GM12878 (cell line): ENCODE measurements around the gene PPP1R14B.

Source experiments
- CBX5 ChIP-seq: sonication (generic); IDR thresholded peaks from 2 replicates; pipeline ENCODE4 v1.6.1; 2016; ENCODE audit warnings: low read depth, moderate library complexity, mild to moderate bottlenecking, inconsistent platforms
- CTCF ChIP-seq, 3 experiments: IDR thresholded peaks in 2 of 3; conservative IDR thresholded peaks in 1 of 3; 2 replicates each; pipeline ENCODE4 v1.5.1; 2011; ENCODE audit warnings: low read depth in 3 of 3, low read length in 3 of 3, mild to moderate bottlenecking in 3 of 3, control low read depth in 2 of 3, moderate library complexity in 2 of 3, inconsistent platforms in 1 of 3, mixed read lengths in 1 of 3; ENCODE audit not compliant: control insufficient read depth in 2 of 3, insufficient read depth in 1 of 3; ENCODE audit errors: extremely low read depth in 1 of 3
- E4F1 ChIP-seq: fragments of 450-650 bp; IDR thresholded peaks from 2 replicates; pipeline ENCODE4 v1.6.1; 2018; ENCODE audit warnings: borderline replicate concordance, mild to moderate bottlenecking; ENCODE audit not compliant: partially characterized antibody
- ESRRA ChIP-seq: IDR thresholded peaks from 2 replicates; pipeline ENCODE4 v1.6.1; 2012; ENCODE audit warnings: mild to moderate bottlenecking, low read length, improper control_type of control experiment
- EZH2 ChIP-seq: IDR thresholded peaks from 2 replicates; pipeline ENCODE4 v1.6.1; 2012; ENCODE audit warnings: low read depth, mild to moderate bottlenecking, control low read depth, inconsistent platforms, low read length, borderline replicate concordance; ENCODE audit not compliant: control insufficient read depth
- FOS ChIP-seq: IDR thresholded peaks from 3 replicates; pipeline ENCODE4 v1.6.1; 2011; ENCODE audit warnings: borderline replicate concordance; ENCODE audit not compliant: insufficient read length; ENCODE audit errors: extremely low read depth
- MEF2A ChIP-seq: IDR thresholded peaks from 2 replicates; pipeline ENCODE4 v1.6.1; 2011; ENCODE audit warnings: low read depth, mild to moderate bottlenecking, low read length, moderate library complexity; ENCODE audit not compliant: insufficient read depth
- POLR2A ChIP-seq: IDR thresholded peaks from 2 replicates; pipeline ENCODE4 v1.6.1; 2011; ENCODE audit warnings: low read depth, mild to moderate bottlenecking, low read length
- SIN3A ChIP-seq: IDR thresholded peaks from 2 replicates; pipeline ENCODE4 v1.6.1; 2012; ENCODE audit warnings: low read depth, low read length, improper control_type of control experiment
- SMC3 ChIP-seq: IDR thresholded peaks from 2 replicates; pipeline ENCODE4 v1.6.1; 2011; ENCODE audit warnings: low read length, improper control_type of control experiment, borderline replicate concordance
- TARDBP ChIP-seq: IDR thresholded peaks from 2 replicates; pipeline ENCODE4 v1.6.1; 2016; ENCODE audit warnings: borderline replicate concordance
- USF1 ChIP-seq: IDR thresholded peaks from 2 replicates; pipeline ENCODE4 v1.6.1; 2011; ENCODE audit warnings: borderline replicate concordance, low read depth, mild to moderate bottlenecking, moderate library complexity, mixed read lengths, low read length; ENCODE audit not compliant: insufficient read depth; ENCODE audit errors: extremely low read length
- TF ChIP-seq, protein P1 (sequence below): fragments of 450-650 bp; IDR thresholded peaks from 2 replicates; pipeline ENCODE4 v1.6.1; 2016; ENCODE audit warnings: mild to moderate bottlenecking
- TF ChIP-seq, protein P2 (sequence below): fragments of 450-650 bp; IDR thresholded peaks from 2 replicates; pipeline ENCODE4 v1.6.1; 2017; ENCODE audit warnings: mild to moderate bottlenecking, moderate library complexity

DNA sequence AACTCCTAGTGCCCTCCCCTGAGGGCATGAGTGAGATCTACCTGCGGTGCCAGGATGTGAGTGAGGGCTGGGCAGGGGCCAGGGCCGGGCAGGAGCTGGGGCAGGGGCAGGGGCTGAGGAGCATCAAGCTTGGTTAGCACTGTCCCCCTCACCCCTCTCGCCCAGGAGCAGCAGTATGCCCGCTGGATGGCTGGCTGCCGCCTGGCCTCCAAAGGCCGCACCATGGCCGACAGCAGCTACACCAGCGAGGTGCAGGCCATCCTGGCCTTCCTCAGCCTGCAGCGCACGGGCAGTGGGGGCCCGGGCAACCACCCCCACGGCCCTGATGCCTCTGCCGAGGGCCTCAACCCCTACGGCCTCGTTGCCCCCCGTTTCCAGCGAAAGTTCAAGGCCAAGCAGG lies 26.5 kb downstream of the PPP1R14B start:
- TF ChIP-seq EZH2: no peak
- TF ChIP-seq CTCF (IDR thresholded peaks at IDR 0.05 in 2 of 3, conservative IDR thresholded peaks at IDR 0.05 in 1 of 3; ENCODE audit: control insufficient read depth in 2 of 3, extremely low read depth in 1 of 3, insufficient read depth in 1 of 3, low read depth in 3 of 3, low read length in 3 of 3): no peak
- no peak for TF ChIP-seq USF1
- no peak for TF ChIP-seq SMC3
- TF ChIP-seq CBX5: no peak
- no peak for TF ChIP-seq E4F1
- TF ChIP-seq, protein P1, sequence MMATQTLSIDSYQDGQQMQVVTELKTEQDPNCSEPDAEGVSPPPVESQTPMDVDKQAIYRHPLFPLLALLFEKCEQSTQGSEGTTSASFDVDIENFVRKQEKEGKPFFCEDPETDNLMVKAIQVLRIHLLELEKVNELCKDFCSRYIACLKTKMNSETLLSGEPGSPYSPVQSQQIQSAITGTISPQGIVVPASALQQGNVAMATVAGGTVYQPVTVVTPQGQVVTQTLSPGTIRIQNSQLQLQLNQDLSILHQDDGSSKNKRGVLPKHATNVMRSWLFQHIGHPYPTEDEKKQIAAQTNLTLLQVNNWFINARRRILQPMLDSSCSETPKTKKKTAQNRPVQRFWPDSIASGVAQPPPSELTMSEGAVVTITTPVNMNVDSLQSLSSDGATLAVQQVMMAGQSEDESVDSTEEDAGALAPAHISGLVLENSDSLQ: no peak
- TF ChIP-seq TARDBP: no peak
- TF ChIP-seq, protein P2, sequence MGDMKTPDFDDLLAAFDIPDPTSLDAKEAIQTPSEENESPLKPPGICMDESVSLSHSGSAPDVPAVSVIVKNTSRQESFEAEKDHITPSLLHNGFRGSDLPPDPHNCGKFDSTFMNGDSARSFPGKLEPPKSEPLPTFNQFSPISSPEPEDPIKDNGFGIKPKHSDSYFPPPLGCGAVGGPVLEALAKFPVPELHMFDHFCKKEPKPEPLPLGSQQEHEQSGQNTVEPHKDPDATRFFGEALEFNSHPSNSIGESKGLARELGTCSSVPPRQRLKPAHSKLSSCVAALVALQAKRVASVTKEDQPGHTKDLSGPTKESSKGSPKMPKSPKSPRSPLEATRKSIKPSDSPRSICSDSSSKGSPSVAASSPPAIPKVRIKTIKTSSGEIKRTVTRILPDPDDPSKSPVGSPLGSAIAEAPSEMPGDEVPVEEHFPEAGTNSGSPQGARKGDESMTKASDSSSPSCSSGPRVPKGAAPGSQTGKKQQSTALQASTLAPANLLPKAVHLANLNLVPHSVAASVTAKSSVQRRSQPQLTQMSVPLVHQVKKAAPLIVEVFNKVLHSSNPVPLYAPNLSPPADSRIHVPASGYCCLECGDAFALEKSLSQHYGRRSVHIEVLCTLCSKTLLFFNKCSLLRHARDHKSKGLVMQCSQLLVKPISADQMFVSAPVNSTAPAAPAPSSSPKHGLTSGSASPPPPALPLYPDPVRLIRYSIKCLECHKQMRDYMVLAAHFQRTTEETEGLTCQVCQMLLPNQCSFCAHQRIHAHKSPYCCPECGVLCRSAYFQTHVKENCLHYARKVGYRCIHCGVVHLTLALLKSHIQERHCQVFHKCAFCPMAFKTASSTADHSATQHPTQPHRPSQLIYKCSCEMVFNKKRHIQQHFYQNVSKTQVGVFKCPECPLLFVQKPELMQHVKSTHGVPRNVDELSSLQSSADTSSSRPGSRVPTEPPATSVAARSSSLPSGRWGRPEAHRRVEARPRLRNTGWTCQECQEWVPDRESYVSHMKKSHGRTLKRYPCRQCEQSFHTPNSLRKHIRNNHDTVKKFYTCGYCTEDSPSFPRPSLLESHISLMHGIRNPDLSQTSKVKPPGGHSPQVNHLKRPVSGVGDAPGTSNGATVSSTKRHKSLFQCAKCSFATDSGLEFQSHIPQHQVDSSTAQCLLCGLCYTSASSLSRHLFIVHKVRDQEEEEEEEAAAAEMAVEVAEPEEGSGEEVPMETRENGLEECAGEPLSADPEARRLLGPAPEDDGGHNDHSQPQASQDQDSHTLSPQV: no peak
- no peak for TF ChIP-seq FOS
- no peak for TF ChIP-seq SIN3A
- TF ChIP-seq POLR2A: no peak
- TF ChIP-seq ESRRA: no peak
- TF ChIP-seq MEF2A: no peak
